Measurements from ENCODE around the gene COMMD2.

The COMMD2 gene

GRCh38 chr3:149777414-149778214, 25.3 kb upstream of the COMMD2 start:
- no peak overlapping the region for H3K4me3 ChIP-seq (ENCODE audit: low read depth, low read length)
- DNase-seq (ENCODE audit: low read depth), result no peak
- TF ChIP-seq CTCF (IDR thresholded peaks at IDR 0.05; ENCODE audit: control insufficient read depth, extremely low read depth, insufficient read depth), result no peak

- no peak overlapping the region for H3K4me3 ChIP-seq (ENCODE audit: low read depth, low read length)
- no peak for TF ChIP-seq CTCF (IDR thresholded peaks at IDR 0.05; ENCODE audit: control insufficient read depth, extremely low read depth, insufficient read depth)
- DNase-seq (ENCODE audit: low read depth), result no peak
Observed at GRCh38 chr3:149776170-149776569, 23.9 kb upstream of the COMMD2 start.

DNA sequence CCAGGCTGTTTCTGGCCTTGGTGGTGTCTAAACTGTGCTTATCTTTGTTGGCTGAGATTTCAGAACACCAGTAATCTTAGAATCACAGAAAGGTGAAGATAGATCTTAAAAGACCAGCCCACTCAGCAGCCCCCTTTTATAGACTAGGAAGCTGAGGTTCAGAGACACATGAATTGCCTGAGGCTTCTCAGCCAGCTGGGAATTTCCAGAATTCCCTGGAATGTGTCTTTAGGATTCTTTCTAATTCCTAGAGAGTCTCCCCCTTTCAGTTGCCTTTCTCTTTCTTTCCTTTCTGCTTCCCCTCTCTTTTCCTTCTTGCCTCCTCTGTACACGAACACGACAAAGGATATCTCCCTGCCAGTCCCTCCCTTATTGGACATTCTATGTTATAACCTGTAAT, 20.6 kb upstream of the COMMD2 start:
- H3K4me3 ChIP-seq (ENCODE audit: low read depth, low read length), result no peak overlapping the region
- DNase-seq (ENCODE audit: low read depth), result no peak
- no peak for TF ChIP-seq CTCF (IDR thresholded peaks at IDR 0.05; ENCODE audit: control insufficient read depth, extremely low read depth, insufficient read depth)

GRCh38 chr3:149771652-149772271, 19.5 kb upstream of the COMMD2 start:
- no peak overlapping the region for H3K4me3 ChIP-seq (ENCODE audit: low read depth, low read length)
- no peak for DNase-seq (ENCODE audit: low read depth)
- peak; percentile 67 for TF ChIP-seq CTCF (IDR thresholded peaks at IDR 0.05; ENCODE audit: control insufficient read depth, extremely low read depth, insufficient read depth)

DNA sequence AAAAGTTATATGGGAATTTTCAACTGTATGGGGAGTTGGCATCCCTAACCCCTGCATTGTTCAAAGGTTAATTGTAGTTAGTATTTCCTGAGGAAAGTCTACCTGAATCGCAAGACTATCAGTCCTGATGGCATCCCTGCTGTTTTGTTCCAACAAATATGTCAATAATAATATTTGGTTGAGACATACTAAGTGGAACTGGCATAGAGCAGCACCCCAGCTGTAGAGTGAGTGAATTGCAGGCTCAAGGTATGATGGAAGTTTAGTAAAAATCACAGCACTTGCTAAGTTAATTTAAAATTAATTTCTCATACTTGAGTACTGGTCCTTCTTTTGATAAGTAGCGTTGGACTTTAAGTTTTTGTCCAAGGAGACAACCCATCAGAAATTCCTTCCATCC, 18.0 kb upstream of the COMMD2 start:
- no peak for DNase-seq (ENCODE audit: low read depth)
- 0 out of 2 replicates have a peak, but pooled peaks have one; percentile 3 for TF ChIP-seq CTCF (IDR thresholded peaks at IDR 0.05; ENCODE audit: control insufficient read depth, extremely low read depth, insufficient read depth)

GRCh38 chr3:149768704-149769103, 16.4 kb upstream of the COMMD2 start:
- H3K4me3 ChIP-seq (ENCODE audit: low read depth, low read length), result no peak overlapping the region
- TF ChIP-seq CTCF (IDR thresholded peaks at IDR 0.05; ENCODE audit: control insufficient read depth, extremely low read depth, insufficient read depth), result no peak
- DNase-seq (ENCODE audit: low read depth), result no peak

More for the DNA sequence above, 18.0 kb upstream of the COMMD2 start:
- H3K4me3 ChIP-seq (ENCODE audit: low read depth, low read length), result no peak overlapping the region
